NT2/D1 (cell line): Measurements from ENCODE around the gene DIAPH2.
"Not testable (repeated sequence)": the region's sequence is repeated elsewhere in the genome, so short reads cannot be mapped to it uniquely, and the experiment has no call there.

Source experiments
- DNase-seq: peaks from one replicate; pipeline ENCODE4 v3.0.0-alpha.2; 2011; ENCODE audit warnings: low read depth, low spot score
- H3K27me3 ChIP-seq: 2 replicates; pipeline ENCODE4 v1.6.0; 2011; ENCODE audit warnings: mild to moderate bottlenecking; ENCODE audit not compliant: insufficient read length, insufficient read depth
- H3K36me3 ChIP-seq: 2 replicates; pipeline ENCODE4 v1.6.1; 2011; ENCODE audit warnings: mild to moderate bottlenecking, low read length, mixed read lengths; ENCODE audit not compliant: insufficient read depth, insufficient read length
- H3K4me1 ChIP-seq: 2 replicates; pipeline ENCODE4 v1.5.1; 2011; ENCODE audit not compliant: insufficient read depth, insufficient read length
- H3K4me3 ChIP-seq: 2 replicates; pipeline ENCODE4 v1.5.1; 2011; ENCODE audit warnings: low read depth; ENCODE audit not compliant: insufficient read length
- H3K9ac ChIP-seq: 2 replicates; pipeline ENCODE4 v1.6.0; 2011; ENCODE audit warnings: low read depth; ENCODE audit not compliant: insufficient read length
- H3K9me3 ChIP-seq: 2 replicates; pipeline ENCODE4 v1.5.1; 2011; ENCODE audit warnings: mild to moderate bottlenecking, low read length; ENCODE audit not compliant: insufficient read depth
- SUZ12 ChIP-seq: IDR thresholded peaks from 2 replicates; pipeline ENCODE4 v1.6.1; 2011; ENCODE audit not compliant: insufficient read length, insufficient read depth; ENCODE audit errors: extremely low read depth
- YY1 ChIP-seq: IDR thresholded peaks from 2 replicates; pipeline ENCODE4 v1.6.1; 2011; ENCODE audit not compliant: insufficient read length, insufficient read depth
- ZNF274 ChIP-seq: IDR thresholded peaks from 2 replicates; pipeline ENCODE4 v1.6.1; 2011; ENCODE audit warnings: mild to moderate bottlenecking, low read depth, low read length

DIAPH2 gene

DNA sequence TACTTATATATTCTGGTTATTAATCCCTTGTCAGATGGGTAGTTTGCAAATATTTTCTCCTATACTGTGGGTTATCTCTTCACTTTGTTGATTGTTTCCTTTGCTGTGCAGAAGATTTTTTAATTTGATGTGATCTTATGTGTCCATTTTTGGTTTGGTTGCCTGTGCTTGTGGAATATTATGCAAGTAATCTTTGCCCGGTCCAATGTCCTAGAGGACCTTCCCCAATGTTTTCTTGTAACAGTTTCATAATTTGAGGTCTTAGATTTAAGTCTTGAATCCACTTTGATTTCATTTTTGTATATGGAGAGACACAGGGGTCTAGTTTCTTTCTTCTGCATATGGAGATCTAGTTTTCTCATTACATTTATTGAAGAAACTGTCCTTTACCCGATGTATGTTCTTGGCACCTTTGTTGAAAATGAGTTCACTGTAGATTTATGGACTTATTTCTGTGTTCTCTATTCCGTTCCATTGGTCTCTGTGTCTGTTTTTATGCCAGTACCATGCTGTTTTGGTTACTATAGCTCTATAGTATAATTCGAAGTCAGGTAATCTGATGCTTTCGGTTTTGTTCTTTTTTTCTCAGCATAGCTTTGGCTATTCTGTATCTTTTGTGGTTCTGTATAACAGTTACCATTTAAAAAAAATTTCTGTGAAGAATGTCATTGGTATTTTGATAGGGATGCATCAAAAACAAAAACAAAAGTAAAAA lies 34.7 kb downstream of the DIAPH2 start:
- Histone ChIP-seq H3K4me3 (no peak overlapping the region), H3K27me3 (no peaks in the 10 kb centered on the region), H3K9ac (no peak overlapping the region), H3K4me1 (no peaks in the 10 kb centered on the region), H3K9me3 (no peaks in the 10 kb centered on the region), H3K36me3 (no peaks in the 10 kb centered on the region)
- no peak for DNase-seq
- TF ChIP-seq ZNF274 (no peak), YY1 (no peak), SUZ12 (no peak)

DNA sequence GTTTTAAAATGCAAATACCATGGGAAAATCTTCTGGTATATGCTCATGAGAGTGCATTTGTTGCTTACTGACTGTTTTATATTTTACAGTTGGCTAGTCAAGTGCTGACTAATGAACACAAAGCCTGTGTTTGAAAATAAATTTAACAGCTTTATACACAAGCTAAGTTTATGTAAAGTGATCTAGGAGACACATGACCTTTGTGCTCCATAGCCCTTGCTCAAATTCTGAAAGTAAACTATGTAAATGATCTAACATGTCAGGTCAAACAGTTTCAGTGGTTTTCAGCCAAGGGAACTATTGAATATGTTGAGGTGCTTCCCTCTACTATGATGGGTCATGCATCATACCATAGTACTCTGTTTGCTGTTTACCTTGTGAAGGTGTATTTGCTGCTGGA lies 36.7 kb downstream of the DIAPH2 start:
- H3K4me3 ChIP-seq, result no peak overlapping the region
- no peak overlapping the region for H3K9ac ChIP-seq
- no peaks in the 10 kb centered on the region for H3K9me3 ChIP-seq
- no peaks in the 10 kb centered on the region for H3K27me3 ChIP-seq
- TF ChIP-seq YY1 (no peak), SUZ12 (no peak), ZNF274 (no peak)
- no peaks in the 10 kb centered on the region for H3K36me3 ChIP-seq
- no peak for DNase-seq
- H3K4me1 ChIP-seq, result no peaks in the 10 kb centered on the region

DNA sequence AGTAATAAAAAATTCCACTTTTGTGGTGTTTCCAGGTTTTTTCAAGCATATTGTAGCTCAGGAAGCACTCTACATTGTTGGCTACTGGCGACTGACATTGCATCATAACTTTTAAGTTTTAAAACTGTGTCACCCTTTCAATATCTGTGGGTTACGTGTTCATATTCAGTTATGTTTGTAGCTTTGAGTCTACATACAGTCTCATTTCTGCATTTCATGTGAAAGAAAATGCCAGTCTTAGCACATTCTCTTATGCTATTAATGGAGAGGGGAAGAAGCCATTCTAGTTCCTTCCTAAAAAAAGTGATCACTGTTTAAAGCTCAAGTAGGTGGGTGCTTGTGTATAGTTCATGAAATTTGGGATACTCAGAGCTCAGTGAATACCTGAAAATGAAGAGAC lies 38.1 kb downstream of the DIAPH2 start:
- Histone ChIP-seq H3K4me1 (no peaks in the 10 kb centered on the region), H3K9ac (no peak overlapping the region), H3K27me3 (no peaks in the 10 kb centered on the region), H3K9me3 (no peaks in the 10 kb centered on the region), H3K4me3 (no peak overlapping the region), H3K36me3 (no peaks in the 10 kb centered on the region)
- DNase-seq, result no peak
- TF ChIP-seq SUZ12 (no peak), YY1 (no peak), ZNF274 (no peak)

DNA sequence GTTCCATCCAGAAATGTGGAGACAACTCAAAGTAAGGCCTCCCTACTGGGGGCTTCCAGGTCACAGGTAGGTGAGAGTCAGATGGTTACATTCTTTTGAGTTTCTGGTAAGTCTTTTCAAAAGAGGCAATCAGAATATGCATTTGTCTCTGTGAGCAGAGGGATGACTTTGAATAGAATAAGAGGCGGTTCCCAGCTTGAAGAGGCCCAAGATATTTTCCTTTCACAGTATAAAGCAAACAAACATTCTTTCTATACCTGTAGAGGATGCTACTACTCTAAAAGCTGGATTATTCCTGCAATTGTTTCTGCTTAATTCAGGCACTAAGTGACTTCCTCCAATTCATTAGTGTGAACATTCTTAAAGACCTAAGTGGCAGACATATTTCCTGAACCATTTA lies 44.4 kb downstream of the DIAPH2 start:
- Histone ChIP-seq H3K9ac (no peak overlapping the region), H3K27me3 (no peaks in the 10 kb centered on the region), H3K4me1 (no peaks in the 10 kb centered on the region), H3K9me3 (no peaks in the 10 kb centered on the region), H3K36me3 (no peaks in the 10 kb centered on the region), H3K4me3 (no peak overlapping the region)
- DNase-seq, result no peak
- TF ChIP-seq YY1, result no peak
- no peak for TF ChIP-seq SUZ12
- TF ChIP-seq ZNF274, result no peak

DNA sequence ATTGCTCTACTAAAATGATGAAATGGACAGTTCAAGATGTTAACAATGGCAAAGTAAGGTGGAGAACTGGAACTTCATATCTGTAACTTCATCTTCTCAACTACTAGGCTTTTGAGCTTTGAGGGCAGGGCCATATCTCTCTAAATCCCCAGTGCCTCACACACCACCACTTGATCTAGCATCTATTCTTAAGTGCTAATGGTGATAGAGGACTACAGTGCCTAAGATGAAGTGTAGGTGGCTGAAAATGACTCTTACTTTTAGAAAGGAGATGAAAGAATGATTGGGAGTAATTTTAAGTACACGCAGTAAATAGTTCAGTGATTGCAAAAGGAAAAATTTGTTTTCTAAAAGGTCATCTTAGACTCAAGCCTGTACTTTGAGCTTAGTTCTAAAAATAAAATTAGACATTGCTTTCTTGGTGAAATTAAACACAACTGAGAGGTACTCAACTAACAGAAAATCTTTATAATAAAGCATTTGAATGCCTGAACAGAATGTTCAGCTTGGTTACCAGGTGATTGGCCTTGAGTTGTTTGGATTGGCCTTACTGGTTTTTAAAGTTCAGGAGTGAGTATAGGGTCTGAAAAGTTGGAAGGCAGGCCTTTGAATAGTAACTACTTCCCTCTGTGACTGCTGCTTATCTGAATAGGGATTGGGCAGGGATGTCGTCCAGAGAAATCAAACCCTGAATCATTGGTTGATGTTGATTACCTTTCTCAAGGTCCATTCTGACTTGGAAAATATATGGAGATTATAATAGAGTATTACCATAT lies 45.4 kb downstream of the DIAPH2 start:
- Histone ChIP-seq H3K4me3 (no peak overlapping the region), H3K4me1 (no peaks in the 10 kb centered on the region), H3K9me3 (no peaks in the 10 kb centered on the region), H3K27me3 (no peaks in the 10 kb centered on the region), H3K9ac (no peak overlapping the region), H3K36me3 (no peaks in the 10 kb centered on the region)
- no peak for DNase-seq
- no peak for TF ChIP-seq YY1
- no peak for TF ChIP-seq ZNF274
- TF ChIP-seq SUZ12, result no peak

DNA sequence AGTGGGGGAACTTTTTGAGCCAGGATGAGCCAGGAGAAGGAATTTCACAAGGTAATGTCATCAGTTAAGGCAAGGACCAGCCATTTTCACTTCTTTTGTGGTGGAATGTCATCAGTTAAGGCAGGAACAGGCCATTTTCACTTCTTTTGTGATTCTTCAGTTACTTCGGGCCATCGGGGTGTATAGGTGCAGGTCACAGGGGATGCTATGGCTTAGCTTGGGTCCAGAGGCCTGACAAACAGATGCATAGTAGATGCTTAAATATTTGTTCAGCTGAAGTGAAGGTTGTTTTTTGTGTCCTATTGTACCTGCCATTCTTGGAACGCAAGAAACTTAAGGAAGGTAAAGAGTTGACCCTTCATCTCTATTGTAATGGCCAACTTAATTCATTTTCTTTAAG lies 46.4 kb downstream of the DIAPH2 start:
- not testable (repeated sequence) for H3K9ac ChIP-seq, H3K4me1 ChIP-seq, H3K4me3 ChIP-seq, DNase-seq, H3K36me3 ChIP-seq, H3K9me3 ChIP-seq, H3K27me3 ChIP-seq

DNA sequence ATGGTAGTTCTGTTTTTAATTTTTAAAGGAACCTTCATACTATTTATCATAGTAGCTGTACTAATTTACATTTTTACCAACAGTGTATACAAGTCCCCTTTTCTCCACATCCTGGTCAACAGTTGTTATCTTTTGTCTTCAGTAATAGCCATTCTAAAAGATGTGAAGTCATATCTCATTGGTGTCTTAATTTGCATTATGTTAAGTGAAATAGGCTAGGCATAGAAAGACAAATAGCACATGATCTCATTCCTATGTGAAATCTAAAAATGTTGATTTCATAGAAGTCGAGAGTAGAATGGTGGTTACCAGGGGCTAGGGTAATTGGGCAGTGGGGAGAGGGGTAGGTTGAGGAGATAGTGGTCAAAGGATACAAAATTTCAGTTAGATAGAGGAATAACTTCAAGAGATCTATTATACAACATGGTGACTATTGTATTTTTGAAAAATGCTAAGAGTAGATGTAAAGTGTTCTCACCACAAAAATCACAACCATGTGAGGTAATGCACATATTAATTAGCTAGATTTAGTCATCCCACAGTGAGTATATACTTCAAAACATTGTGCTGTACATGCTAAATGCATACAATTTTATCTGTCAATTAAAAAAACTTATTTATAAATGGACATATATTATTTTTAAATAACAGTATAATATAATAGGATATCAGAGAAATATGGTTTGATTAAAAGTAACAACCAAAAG lies 58.9 kb downstream of the DIAPH2 start:
- no peak for TF ChIP-seq SUZ12
- no peak for TF ChIP-seq ZNF274
- no peak for TF ChIP-seq YY1
- Histone ChIP-seq H3K4me1 (no peaks in the 10 kb centered on the region), H3K9me3 (no peaks in the 10 kb centered on the region), H3K36me3 (peaks cover 2% of the 10 kb centered on the region), H3K9ac (no peak overlapping the region), H3K4me3 (no peak overlapping the region), H3K27me3 (no peaks in the 10 kb centered on the region)
- DNase-seq, result no peak
